BE2C (cell line): ENCODE data around the gene GALNS.

ENCODE experiments used
- DNase-seq: peaks from one replicate; pipeline ENCODE4 v3.0.0-alpha.2; 2020
- H3K27me3 ChIP-seq: fragments of 250-450 bp; sonication (Bioruptor Pico); 2 replicates; pipeline ENCODE4 v1.5.1; 2020; ENCODE audit warnings: mild to moderate bottlenecking
- H3K36me3 ChIP-seq: fragments of 250-450 bp; sonication (Bioruptor Pico); 2 replicates; pipeline ENCODE4 v1.5.1; 2020; ENCODE audit warnings: mild to moderate bottlenecking
- H3K4me1 ChIP-seq: fragments of 250-450 bp; sonication (Bioruptor Pico); 2 replicates; pipeline ENCODE4 v1.5.1; 2020
- H3K4me3 ChIP-seq: 2 replicates; pipeline ENCODE4 v1.5.1; 2011; ENCODE audit warnings: low read depth, low read length
- H3K9me3 ChIP-seq: fragments of 250-450 bp; sonication (Bioruptor Pico); 2 replicates; pipeline ENCODE4 v1.5.1; 2020
- TF ChIP-seq, protein P1 (sequence below): IDR thresholded peaks from 2 replicates; pipeline ENCODE4 v1.5.1; 2012; ENCODE audit warnings: mild to moderate bottlenecking, low read depth, low read length

The GALNS gene

GRCh38 chr16:88803264-88803987 is 53.3 kb downstream of the GALNS start, which contains the start of gene CDT1:
CDT1 (plus strand) TSS chr16:88803789; CDS start chr16:88803832, 43 bp downstream.
- TF ChIP-seq, protein P1, sequence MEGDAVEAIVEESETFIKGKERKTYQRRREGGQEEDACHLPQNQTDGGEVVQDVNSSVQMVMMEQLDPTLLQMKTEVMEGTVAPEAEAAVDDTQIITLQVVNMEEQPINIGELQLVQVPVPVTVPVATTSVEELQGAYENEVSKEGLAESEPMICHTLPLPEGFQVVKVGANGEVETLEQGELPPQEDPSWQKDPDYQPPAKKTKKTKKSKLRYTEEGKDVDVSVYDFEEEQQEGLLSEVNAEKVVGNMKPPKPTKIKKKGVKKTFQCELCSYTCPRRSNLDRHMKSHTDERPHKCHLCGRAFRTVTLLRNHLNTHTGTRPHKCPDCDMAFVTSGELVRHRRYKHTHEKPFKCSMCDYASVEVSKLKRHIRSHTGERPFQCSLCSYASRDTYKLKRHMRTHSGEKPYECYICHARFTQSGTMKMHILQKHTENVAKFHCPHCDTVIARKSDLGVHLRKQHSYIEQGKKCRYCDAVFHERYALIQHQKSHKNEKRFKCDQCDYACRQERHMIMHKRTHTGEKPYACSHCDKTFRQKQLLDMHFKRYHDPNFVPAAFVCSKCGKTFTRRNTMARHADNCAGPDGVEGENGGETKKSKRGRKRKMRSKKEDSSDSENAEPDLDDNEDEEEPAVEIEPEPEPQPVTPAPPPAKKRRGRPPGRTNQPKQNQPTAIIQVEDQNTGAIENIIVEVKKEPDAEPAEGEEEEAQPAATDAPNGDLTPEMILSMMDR: no peak
- no peaks in the 10 kb centered on the region for H3K9me3 ChIP-seq
- peaks cover 43% of the 10 kb centered on the region for H3K36me3 ChIP-seq
- no peaks in the 10 kb centered on the region for H3K27me3 ChIP-seq
- peak within 1 kb of the TSS; percentile 61 for H3K4me3 ChIP-seq
- peak; percentile 85 for DNase-seq
- no peaks in the 10 kb centered on the region for H3K4me1 ChIP-seq

DNA sequence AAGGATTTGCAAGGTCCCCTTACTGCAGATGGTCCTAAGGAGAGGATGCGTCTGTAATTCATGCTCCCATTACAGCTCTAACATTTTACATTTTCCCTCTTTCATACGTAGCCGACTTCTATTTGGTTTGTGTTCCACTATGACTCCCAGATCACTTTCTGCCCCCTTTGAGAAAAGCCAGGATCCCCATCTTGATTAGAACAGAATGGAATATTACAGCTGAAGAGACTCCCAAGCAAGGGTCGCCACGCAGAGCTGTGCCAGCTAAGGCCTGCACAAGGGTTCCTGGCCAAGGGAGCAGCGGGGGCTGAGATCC is 56.5 kb downstream of the GALNS start:
- TF ChIP-seq, protein P1: no peak

GRCh38 chr16:88799569-88800276 is 57.0 kb downstream of the GALNS start:
- no peak for DNase-seq
- Histone ChIP-seq H3K4me3 (no peak overlapping the region), H3K4me1 (no peaks in the 10 kb centered on the region), H3K36me3 (peaks cover 6% of the 10 kb centered on the region), H3K27me3 (no peaks in the 10 kb centered on the region), H3K9me3 (no peaks in the 10 kb centered on the region)
- TF ChIP-seq, protein P1: no peak

More for the DNA sequence above, 56.5 kb downstream of the GALNS start:
- no peaks in the 10 kb centered on the region for H3K27me3 ChIP-seq
- no peaks in the 10 kb centered on the region for H3K4me1 ChIP-seq
- peaks cover 11% of the 10 kb centered on the region for H3K36me3 ChIP-seq
- no peaks in the 10 kb centered on the region for H3K9me3 ChIP-seq
- H3K4me3 ChIP-seq: no peak overlapping the region
- DNase-seq: no peak

GRCh38 chr16:88798772-88799455 is 57.8 kb downstream of the GALNS start:
- no peak for DNase-seq
- H3K4me3 ChIP-seq: no peak overlapping the region
- H3K27me3 ChIP-seq: no peaks in the 10 kb centered on the region
- H3K36me3 ChIP-seq: no peaks in the 10 kb centered on the region
- H3K4me1 ChIP-seq: no peaks in the 10 kb centered on the region
- no peaks in the 10 kb centered on the region for H3K9me3 ChIP-seq
- TF ChIP-seq, protein P1: no peak

GRCh38 chr16:88798073-88798472 is 58.7 kb downstream of the GALNS start:
- Histone ChIP-seq H3K9me3 (no peaks in the 10 kb centered on the region), H3K27me3 (no peaks in the 10 kb centered on the region), H3K36me3 (no peaks in the 10 kb centered on the region), H3K4me3 (no peak overlapping the region), H3K4me1 (no peaks in the 10 kb centered on the region)
- TF ChIP-seq, protein P1: no peak
- DNase-seq: no peak
